Posterior vena cava (tissue), 2 donors: Measurements from ENCODE around the gene RBP7. TPM values are rescaled to one million over a fixed set of nuclear protein-coding genes. Genes with fewer than 3 reads are reported as not detected.

Experiments used
- DNase-seq: peaks from one replicate; pipeline ENCODE4 v3.0.0-alpha.2; 2020; ENCODE audit warnings: low spot score
- intact Hi-C, 2 donors: fragments of 100-400 bp; cut with DNase I; formaldehyde crosslinking; loops; one replicate each; pipeline versions ENCODE4 v1.14.1 to v1.14.2; 2022 to 2023
- microRNA-seq, 2 donors: library from miRNA; unstranded; fragments of <30 nt; microRNA quantifications; one replicate each; pipeline ENCODE4 v1.2.0, GENCODE V29; 2020 to 2021; ENCODE audit warnings: borderline microRNAs expressed in 2 of 2
- total RNA-seq, 2 donors: library from RNA; stranded (reverse); fragmentation: NEBNext Ultra II Directional; extraction: Animal tissue kit (Norgen Biotek cat#: 25700); gene quantifications; one replicate each; pipeline ENCODE4 v1.2.1, GENCODE V29; 2021
- donor health status: DM: yes; HTN: yes; CAD: no.
- donor health status: DM: yes; HTN: yes; CAD: no.

Gene RBP7
- total RNA-seq, 2 donors from 2014 or later: 32.9 to 35.7 TPM

DNA sequence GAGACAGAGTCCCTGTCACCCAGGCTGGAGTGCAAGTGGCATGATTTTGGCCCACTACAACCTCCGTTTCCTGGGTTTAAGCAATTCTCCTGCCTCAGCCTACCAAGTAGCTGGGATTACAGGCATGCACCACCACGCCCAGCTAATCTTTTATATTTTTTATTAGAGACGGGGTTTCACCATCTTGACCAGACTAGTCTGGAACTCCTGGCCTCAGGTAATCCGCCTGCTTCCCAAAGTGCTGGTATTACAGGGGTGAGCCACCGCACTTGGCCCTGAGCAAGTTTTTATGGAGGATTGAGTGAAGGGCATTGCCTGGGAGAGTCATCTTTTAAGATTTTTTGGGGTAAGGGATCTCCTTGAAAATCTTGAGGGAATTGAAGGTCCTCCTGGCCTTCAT lies 64.2 kb downstream of the RBP7 start:
- intact Hi-C loops: no loop called here
- DNase-seq: no peak

DNA sequence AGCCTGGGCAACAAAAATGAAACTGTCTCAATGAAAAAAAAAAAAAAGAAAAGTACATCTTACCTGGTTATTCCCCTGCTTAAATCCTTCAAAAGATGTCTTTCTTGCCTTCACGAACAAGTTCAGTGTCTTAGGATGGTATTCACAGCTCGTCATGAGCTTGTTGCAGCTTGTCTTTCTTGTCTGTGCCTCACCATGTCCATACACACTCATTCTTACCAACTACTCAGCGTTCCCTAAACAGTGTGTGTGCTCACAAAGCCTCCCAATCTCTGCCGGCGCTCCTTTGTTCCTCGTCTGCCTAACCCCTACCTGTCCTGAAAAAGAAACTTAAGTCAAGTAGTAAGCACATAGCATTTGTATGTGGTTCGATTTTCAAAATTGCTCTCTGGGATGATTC lies 66.8 kb downstream of the RBP7 start:
- DNase-seq: no peak
- intact Hi-C loops: no loop called here

DNA sequence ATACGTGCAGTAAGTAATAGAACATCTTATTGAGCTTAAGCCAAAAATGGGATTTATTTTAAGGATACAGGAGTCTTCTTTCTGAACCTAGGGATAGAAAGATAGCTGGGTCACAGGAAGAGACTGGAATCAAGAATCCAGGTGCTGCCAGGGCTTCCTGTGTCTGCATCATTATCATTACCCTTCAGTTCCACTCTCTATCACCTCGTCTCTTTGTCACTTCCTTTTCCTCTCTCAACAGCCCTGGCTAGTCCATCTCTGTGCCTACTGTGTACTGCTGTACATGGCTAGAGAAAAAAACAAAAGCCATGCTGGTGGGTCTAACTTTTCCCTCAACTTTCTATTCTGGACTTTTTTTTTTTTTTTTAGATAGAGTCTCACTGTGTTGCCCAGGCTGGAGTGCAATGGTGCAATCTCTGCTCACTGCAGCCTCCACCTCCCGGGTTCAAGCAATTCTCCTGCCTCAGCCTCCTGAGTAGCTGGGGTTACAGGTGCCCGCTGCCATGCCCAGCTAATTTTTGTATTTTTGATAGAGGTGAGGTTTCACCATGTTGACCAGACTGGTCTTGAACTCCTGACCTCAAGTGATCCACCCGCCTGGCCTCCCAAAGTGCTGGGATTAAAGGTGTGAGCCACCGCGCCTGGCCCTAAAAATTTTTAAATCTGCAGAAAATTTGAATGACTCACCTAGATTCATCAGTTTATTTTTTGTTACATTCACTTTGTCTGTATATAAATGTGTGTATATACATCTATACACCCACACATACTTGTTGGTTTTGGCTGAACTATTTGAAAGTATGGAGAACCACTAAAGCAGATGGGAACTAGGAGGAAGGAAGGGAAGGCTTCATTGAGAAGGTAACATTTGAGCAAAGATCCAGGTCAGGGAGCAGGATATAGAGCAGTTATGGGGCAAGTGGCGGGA lies 67.7 kb downstream of the RBP7 start:
- DNase-seq: no peak
- intact Hi-C loops: loop anchor here in 1 of 2 donors (5.0 kb wide), 1 partner anchor 43 kb away; no protein-coding TSS in a partner anchor

DNA sequence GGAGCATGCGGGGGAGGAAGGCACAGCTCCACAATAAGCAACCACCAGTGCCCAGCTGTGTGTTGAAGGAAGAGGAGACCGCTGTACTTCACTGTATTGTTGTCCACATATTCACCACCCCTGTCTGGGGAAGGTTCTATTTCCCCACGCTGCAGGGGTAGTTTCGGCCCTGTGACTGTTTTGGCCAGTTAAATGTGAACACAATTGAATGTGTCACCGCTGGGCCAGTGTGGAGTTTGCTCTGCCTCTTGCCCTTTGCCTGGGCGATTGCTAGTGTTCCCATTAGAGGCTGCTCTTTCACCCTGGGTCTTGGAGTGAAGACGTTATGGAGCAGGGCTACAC lies 68.3 kb downstream of the RBP7 start:
- intact Hi-C loops: loop anchor here in 1 of 2 donors (5.0 kb wide), 1 partner anchor 42 kb away; no protein-coding TSS in a partner anchor
- DNase-seq: no peak

Small RNA genes lying within 50 kb of the gene (microRNA-seq; reads per million reads assigned to microRNA genes)
- 0.26 to 0.65 reads per million in 2 donors for gene MIR5697

Other genes starting within 250 kb of the RBP7 start
- 10 to 100 TPM; 59.8 to 77.9 TPM for gene CLSTN1, start 173.3 kb upstream of the RBP7 start, total RNA-seq
- 10 to 100 TPM; 13.9 to 18.3 TPM for gene CTNNBIP1, start 87.0 kb upstream of the RBP7 start, total RNA-seq
- 10 to 100 TPM; 31.5 to 34.1 TPM for gene LZIC, start 53.8 kb upstream of the RBP7 start, total RNA-seq
- 1 to 10 TPM; 7.5 to 7.8 TPM for gene NMNAT1, start 53.8 kb upstream of the RBP7 start, total RNA-seq
- 10 to 100 TPM; 34.4 to 34.7 TPM for gene UBE4B, start 35.7 kb downstream of the RBP7 start, total RNA-seq
- gene KIF1B, start 213.3 kb downstream of the RBP7 start, total RNA-seq: 10 to 100 TPM; 47.9 to 79.4 TPM